ENCODE measurements around the gene MAP1A. TPM values are rescaled to one million over a fixed set of nuclear protein-coding genes. Genes with fewer than 3 reads are reported as not detected.

The MAP1A gene
- total RNA-seq, 1 donor from 2014 or later, result 13.8 TPM

Other genes starting within 250 kb of the MAP1A start
- not detected for gene TGM7, start 215.4 kb upstream of the MAP1A start, total RNA-seq
- gene LCMT2, start 187.0 kb upstream of the MAP1A start, total RNA-seq, result 9.5 TPM
- 24.3 TPM for gene ZSCAN29, start 146.6 kb upstream of the MAP1A start, total RNA-seq
- 13.5 TPM for gene TUBGCP4, start 146.5 kb upstream of the MAP1A start, total RNA-seq
- gene TP53BP1, start 24.5 kb upstream of the MAP1A start, total RNA-seq, result 44.8 TPM
- 63.5 TPM for gene PPIP5K1, start 72.6 kb downstream of the MAP1A start, total RNA-seq
- 2.2 TPM for gene CKMT1B, start 76.4 kb downstream of the MAP1A start, total RNA-seq
- gene STRC, start 101.2 kb downstream of the MAP1A start, total RNA-seq, result 0.10 TPM
- gene CATSPER2, start 131.2 kb downstream of the MAP1A start, total RNA-seq, result 5.2 TPM
- gene CKMT1A, start 176.3 kb downstream of the MAP1A start, total RNA-seq, result 2.6 TPM
- 295 TPM for gene PDIA3, start 228.8 kb downstream of the MAP1A start, total RNA-seq